ENCODE measurements around the gene PRPF38A.
"Not testable (repeated sequence)": the region's sequence is repeated elsewhere in the genome, so short reads cannot be mapped to it uniquely, and the experiment has no call there.

PRPF38A gene, protein sequence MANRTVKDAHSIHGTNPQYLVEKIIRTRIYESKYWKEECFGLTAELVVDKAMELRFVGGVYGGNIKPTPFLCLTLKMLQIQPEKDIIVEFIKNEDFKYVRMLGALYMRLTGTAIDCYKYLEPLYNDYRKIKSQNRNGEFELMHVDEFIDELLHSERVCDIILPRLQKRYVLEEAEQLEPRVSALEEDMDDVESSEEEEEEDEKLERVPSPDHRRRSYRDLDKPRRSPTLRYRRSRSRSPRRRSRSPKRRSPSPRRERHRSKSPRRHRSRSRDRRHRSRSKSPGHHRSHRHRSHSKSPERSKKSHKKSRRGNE

DNA sequence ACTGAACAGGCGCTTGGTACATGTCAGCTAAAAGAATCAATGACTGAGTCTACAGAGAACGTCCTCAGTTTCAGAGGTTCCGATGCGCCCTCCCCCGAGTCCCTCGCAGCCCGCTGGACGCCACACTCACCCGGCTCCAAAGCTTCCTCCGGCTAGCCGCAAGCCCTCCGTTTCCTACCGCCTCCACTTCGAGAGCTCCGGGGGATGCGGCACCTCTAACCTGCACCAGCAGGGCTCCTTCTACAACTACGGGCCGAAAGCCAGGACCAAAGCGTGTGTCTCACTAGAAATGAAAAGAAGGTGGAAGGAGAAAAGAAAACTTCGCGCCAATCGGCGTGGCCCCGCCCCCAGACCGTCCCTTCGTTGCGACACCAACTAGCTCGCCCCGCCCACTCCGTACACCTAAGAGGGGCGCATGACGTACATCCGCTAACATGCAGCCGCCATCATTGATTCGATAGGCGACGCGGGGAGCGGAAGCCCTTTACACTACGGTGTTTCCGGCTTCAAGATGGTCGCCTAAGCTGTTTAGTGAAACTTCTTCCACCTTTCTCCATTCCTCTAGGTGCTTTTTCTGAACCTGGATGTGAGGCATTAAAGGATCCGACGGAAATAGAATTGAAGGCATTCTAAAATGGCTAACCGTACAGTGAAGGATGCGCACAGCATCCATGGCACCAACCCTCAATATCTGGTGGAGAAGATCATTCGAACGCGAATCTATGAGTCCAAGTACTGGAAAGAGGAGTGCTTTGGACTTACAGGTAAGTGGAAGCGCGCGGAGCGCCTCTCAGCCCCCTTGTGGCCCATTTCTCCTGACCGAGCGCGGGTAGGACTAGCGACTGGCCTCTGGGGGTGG is at the start of gene PRPF38A, which contains the start of gene ORC1:
PRPF38A (plus strand) TSS at position 487 of the 859 bp plus-strand sequence; CDS start at position 635, 148 bp downstream.
ORC1 (minus strand) TSS at position 308 of the 859 bp plus-strand sequence. CDS start 2,200 bp downstream, outside the sequence.
- DNase-seq: peak; percentile 95

DNA sequence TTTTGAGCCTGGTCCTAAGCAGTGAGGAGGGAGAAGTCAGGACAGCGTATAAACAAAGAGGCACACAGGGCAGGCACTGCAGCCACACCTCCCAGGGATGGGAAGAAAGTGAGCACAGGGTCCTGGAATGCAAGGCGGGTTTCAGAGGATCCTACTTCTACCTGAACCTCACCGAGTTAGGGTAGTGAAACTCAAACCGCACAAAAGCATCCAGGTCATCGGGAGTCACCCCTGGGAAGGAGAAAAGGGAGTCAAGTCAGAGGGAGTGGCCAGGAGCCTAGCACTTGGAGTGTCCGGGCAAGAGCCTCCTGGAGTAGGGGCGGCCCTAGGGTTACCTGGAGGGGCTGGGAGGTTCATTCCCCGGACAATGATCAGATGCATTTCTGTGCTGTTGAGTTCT is 49.0 kb upstream of the PRPF38A start:
- no peak for DNase-seq

DNA sequence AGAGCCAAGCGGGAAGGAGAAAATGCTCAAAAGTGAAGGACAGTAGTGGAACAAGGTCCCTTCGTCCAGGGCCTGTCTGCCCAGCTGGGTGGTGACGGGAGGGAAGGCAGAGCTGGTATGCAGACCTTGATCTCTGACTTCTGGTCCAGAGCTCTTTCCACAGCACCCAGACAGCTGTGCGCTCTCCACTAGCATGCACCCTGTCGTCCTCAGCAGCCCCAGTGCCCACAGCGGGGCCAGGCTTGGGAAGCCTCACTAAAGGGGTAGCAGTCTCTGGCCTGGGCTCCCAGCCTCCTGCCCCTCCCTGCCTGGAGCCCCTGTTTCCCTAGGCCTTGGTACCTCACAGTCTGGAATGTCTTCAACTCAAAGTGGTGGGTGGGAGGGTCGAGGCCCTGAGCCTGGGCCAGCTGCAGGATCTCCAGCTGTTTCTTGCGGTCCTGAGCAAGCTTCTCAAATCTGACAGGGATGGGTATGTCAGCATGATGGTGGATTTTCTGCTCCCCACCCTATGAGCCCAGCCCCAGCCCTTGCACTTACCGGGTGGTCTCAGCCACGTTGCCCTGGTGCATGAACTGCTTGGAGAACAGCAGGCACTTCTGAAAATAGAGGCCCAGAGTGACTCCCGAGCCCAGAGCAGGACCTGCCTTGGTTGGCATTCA is 48.4 kb upstream of the PRPF38A start:
- no peak for DNase-seq

DNA sequence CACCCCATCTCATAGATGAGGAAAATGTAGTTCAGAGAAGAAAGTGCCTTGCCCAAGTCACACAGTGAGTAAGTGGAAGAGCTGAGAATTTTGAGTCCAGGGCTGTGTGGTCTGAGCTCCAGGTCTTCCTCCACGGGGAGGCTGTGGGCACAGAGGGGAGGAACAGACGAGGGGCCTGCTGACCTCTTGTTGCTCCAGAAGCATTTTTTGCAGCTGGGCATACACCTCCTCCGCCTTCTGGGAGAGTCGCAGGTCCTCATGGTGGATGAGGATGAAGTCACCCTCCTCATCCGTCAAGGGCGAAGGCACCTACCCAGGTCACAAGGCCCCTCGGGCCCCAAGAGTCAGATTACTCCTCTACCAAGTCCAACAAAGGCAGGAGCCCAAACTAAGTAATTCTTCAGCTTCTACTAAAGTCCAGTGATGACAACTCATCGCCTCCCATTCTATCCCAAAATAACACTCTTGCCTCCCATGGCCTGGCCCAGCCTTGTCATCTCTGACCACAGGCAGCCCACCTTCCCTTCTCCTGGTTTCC is 47.5 kb upstream of the PRPF38A start:
- DNase-seq: no peak

DNA sequence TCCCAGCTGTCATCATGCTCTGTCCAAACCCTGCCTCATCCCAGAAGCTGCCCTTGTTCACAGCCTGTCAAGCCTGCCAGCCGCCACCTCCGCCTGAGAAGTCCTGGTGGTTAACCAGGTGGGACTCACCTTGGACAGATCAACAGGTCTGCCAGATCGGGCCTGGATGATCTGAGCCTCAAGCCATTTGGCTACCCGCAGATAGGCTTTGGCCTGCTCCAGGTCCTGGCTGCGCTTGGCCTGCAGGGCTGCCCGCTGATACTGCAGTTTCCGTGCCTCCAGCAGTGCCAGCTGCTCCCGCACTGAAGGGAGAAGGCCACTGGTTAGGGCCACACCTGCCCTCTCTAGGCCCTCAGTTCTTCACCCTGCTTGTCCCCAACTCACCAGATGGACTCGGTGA is 47.0 kb upstream of the PRPF38A start:
- no peak for DNase-seq

DNA sequence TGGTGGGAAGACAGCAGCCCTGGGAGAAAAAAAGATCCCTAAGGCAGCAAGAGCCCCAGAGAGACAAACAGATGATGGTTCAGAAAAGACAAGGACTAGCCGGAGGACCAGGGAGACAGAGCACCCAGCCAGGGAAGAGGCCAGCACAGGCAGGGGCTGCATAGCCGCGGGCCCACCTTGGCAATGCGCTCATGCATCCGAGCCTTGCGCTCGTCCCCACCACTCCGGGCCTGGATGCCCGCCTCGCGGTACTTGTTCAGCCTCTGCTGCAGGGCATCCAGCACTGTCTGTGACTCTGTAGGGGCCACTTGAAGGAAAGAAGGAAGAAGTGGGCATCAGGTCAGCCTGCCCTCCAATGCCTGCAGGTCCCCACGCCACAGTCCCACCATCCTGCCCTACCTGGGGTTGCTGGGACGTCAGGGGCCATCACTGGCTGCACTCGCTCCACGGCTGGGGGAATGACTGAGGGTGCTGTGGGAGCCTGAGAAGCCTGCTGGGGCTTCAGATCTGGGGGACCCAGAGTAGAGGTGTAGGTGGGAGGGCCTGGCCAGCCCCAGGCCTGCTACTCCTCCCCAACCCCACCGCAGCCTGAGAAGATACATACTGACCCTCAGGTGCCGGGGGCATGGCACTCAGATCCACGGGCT is 45.4 kb upstream of the PRPF38A start:
- DNase-seq: no peak

DNA sequence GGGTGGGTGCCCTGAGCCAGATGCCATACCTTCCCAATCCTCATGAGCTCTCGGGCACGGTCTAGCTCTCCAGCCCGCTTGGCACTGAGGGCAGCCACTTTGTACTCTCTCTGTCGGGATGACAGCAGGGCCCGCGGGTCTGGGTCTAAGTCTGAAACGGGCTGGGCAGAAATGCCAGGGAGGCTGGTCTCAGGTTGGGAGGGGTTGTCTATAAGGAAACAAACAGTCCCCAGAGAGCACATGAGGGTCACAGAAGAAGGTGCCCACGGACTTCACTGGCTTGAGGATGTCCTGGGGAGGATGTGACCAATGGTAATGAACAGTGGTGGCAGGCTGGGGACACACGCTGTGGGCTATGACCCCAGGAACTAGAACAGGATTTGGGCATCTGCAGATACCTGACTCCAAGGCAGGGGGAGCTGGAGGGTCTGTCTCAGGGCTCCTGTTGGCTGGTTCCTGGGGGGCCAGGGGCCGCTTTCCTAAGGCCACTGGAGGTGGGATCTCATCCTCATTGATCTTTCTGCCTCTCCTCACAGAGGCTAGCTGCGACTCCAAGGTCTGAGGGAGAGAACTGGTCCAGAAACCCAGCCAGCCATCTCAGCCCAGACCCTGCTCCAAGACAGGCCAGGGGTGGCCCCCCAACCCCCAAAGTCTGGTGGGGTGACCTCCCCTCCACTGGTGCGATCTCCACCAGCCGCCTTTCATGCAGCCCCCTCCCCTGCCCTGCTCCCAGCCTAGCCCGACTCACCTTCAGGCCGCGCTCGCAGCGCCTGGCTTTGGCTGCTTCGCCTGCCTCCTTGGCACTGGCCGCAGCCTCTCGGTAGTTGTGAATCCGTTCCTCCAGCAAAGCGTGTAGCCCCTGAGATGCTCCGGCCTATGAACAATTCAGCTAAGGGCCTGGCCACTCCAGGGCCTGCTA is 44.5 kb upstream of the PRPF38A start:
- no peak for DNase-seq

DNA sequence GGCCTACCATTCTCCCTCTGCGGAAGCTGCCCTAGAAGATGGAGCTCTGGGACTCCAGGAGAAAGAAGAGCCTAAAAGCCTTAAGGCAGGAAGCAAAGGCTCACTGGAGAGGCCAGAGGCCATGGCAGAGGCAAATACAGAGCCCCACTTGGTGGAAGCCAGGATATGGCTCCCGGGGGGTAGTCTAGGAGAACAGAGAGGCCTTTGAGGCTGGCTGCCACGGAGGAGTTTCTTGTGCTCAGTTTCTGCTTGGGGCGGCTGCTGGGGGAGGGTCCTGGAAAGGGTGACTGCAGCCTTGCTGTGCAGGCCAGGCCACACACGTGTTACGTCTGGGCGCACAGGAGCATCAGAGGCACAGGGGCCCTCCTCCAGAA is 43.8 kb upstream of the PRPF38A start:
- DNase-seq: no peak

DNA sequence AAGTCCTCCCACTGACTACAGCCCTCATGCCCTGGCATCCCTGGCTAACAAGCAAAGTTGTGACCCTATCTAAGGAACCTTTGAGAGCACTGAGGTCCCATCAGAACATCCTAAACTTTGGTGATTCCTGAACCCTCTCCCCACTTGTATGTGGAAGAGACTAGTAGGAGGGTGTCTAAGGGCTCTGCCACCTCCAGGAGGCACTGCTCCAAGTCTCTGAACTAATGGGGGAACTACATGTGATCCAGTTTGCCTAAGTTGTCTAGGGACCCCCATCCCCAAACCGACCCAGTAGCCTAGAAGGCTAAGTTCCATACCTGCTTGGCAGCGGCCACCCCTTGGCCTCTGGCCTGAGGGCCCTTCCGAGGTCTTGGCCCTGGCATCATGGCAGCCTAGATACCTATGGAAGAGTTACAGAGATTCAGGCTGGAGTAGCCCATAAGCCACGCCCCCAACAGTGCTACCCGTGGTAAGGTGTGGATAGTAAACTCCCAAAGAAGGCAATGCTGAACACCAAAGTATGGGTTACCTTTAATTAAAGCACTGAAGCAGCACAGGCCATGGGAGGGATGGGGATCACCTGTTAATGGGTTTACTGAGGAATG is 40.1 kb upstream of the PRPF38A start:
- no peak for DNase-seq

DNA sequence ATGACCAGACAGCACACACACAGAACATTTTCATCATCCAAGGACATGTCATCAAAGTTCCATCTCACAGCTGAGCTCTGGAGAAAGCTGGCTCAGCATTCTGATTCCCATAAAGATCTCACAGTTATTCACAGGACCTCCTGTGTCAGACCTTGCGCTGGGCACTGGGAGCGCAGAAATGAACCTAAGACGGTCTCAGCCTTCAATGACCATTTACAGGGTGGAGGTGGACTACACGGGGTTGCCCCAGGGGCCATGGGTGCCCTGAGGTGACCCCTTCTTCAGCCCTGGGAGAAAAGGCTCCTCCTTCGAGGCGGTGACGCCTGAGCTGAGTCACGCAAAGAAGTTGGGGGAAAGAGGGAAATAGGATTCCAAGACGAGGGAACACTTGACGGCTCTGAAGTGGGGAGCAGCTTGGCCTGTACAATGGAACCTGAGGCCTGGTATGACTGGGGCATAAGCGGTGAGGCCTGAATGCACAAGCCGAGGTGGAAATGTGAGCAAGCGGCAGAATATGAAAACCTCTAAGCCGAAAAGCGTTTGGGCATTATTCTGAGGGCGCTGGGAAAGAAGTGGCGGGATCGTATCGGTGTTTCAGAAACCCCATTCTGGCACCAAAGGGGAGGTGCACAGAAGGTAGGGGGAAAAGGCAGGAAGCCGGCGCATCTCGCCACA is 39.2 kb upstream of the PRPF38A start:
- peak; percentile 22 for DNase-seq

DNA sequence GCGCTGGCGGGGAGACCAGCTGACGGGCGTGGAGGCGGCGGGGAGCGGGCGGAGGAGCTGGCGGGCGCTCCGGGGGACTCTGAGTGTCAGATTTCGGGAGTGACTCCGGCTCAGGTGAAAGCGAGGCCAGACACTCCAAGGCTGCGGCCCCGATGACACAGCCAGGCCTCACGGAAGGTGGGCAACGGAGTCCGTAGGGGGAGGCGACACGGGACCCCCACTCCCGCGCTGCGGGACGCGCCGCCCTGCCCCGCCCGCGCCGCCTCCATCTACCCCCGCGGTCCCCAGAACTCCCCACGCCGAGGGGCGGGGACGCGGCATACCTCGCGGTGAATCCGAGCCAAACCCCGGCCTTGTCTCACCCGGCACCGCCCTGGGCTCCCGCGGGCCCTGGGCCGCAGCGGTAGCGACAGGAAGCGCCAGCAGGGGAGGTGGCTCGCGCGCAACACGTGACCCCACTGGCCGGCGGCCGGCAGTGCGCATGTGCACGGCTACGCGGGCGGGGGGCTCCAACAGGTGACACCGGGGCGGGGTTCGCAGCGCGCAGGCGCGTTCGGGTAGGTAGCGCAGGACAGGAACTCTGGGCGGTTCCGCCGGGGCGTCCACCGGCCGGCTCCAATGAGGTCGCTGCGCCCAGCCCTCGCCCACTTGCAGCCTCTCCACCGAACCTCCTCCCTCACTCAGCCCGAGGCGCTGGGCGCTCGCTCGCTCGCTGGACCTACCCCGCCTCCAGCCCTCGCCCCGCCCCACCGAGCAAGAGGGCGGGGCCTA is 38.5 kb upstream of the PRPF38A start, which contains the start of gene CC2D1B:
CC2D1B (minus strand) TSS at position 460 of the 771 bp plus-strand sequence. CDS start 1,585 bp downstream, outside the sequence.
- peak; percentile 95 for DNase-seq

DNA sequence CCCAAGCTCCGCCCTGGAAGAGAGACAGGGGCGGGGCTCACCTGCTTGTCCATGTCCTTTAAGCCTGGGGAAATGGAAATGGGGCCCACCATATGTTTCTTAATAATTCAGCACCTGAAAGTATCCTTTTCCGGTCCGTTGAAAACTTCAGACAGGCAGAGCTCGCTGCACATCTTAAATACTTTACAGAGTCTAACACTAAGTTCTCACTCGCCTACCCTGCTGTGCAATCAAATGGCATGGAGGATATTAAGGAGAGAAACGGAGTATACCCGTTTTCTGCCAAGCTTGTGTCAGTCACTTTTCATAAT is 37.9 kb upstream of the PRPF38A start:
- no peak for DNase-seq

DNA sequence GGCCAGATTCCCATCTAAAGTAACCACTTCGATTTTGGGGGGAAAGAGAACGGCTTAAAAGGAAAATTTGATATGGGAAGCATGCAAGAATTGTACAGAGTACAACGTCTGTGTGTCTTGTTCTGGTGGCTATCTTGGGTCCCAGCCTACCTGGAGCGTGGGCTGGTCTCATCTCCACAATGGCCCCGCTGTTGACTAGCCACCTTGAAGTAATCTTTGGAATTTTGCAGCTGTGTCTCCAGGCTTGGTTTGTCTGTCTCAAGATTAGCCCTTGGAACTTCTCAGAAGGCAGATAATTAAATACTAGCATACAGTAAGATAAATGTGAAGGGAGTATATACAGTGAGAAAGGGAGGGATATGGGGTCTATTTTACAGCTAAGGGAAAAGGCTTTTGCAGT is 37.1 kb upstream of the PRPF38A start:
- DNase-seq: no peak

DNA sequence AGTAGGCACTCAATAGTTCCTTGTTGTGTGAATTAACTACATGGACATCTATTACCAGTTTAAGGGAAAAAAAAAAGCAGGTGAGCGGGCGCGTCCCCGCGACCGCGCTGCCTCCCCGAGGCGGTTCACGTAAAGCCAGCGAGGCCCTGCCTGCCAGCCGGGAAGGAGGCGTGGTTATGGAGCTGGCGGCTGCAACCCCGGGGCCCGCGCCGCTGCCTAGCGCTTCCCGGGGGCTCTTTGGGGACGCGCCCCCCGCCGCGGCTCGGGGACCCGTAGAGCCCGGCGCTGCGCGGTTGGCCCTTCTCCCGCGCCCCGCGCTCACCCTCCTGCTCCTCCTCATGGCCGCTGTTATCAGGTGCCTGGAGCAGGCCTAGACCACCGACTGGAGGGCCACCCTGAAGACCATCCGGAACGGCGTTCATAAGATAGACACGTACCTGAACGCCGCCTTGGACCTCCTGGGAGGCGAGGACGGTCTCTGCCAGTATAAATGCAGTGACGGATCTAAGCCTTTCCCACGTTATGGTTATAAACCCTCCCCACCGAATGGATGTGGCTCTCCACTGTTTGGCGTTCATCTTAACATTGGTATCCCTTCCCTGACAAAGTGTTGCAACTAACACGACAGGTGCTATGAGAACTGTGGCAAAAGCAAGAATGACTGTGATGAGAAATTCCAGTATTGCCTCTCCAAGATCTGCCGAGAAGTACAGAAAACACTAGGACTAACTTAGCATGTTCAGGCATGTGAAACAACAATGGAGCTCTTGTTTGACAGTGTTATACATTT is 35.8 kb upstream of the PRPF38A start:
- DNase-seq: peak; percentile 60

DNA sequence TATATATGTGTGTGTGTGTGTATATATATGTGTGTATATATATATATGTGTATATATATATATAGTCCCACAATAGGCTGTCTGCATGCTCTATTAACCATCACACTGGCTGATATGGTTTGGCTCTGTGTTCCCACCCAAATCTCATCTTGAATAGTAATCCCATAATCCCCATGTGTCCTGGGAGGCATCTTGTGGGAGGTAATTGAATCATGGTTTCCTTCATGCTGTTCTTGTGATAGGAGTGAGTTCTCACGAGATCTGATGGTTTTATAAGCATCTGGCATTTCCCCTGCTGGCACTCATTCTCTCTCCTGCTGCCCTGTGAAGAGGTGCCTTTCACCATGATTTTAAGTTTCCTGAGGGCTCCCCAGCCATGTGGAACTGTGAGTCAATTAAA is 34.6 kb upstream of the PRPF38A start:
- not testable (repeated sequence) for DNase-seq

DNA sequence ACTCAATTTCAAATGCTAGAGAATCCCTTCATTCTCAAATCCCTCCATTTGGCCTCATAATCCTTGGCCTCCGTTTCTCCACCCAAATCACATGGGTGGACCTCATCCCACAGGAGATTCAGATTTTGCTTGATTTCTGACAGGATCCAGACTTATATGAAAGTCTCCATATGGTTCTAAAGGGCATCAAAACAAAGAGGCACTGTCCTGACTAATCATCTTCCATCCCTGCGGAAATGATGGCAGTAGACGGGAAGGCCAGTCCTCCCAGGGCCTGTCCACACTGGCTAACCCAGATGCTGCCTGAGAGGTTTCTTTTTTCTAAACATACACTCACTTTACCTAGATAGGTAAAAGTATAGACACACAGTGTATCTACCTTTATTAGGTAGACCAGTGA is 19.0 kb upstream of the PRPF38A start:
- no peak for DNase-seq

DNA sequence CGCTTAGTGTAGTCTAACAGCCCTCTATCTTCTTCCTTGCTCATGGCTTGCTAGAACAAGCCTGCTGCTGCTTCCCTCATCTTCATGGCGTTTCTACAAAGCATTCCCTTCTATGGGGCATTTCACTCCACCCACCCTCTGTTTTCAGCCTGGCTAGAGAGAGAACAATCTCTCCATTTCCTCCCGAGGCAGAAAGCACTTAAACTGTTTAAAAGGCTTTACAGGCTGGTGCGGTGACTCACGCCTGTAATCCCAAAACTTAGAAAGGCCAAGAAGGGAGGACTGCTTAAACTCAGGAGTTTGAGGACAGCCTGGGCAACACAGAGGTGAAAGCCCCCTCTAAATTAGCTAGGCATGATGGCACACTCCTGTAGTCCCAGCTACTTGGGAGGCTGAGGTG is 17.9 kb upstream of the PRPF38A start:
- no peak for DNase-seq

DNA sequence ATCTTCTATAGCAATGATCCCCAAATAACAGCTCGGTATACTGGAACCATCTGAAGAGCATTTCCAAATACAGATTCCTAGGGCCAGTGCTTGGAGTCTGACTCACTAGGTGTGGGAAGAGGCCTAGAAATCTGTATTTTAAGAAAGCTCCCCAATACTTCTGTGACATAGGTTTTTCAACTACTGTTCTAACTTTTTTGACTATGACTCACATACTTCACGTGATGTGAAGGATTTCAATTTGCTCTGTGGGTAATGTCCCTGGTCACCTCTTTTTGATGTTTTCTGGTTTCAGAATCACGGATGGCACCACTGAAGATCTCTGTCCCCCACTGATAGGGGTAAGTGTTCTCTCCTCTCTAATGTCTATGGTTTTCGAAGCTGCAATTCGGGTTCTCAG is 11.2 kb upstream of the PRPF38A start:
- no peak for DNase-seq

DNA sequence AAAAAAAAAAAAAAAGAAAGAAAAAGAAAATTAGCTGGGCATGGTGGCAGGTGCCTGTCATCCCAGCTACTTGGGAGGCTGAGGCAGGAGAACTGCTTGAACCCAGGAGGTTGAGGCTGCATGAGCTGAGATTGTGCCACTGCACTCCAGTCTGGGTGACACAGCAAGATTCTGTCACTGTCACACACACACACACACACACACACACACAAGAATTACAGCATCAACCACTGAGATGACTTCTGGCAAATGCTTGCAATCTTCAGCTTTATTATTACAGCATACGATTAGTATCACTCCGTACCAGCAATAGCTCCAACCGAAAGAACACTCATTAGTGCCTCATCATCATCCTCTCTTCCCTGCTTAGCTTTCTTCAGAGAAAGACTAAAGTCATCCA is 4.8 kb upstream of the PRPF38A start:
- no peak for DNase-seq

Data from NCI-H1092 treated with DMSO at 0.1 percent for 48 hours (cell line).